ENCODE data around the gene LMAN2. TPM values are rescaled to one million over a fixed set of nuclear protein-coding genes. Genes with fewer than 3 reads are reported as not detected.

The LMAN2 gene
- total RNA-seq, 2 donors from 2014 or later: 159 to 167 TPM

GRCh38 chr5:177336603-177337494, 14.6 kb downstream of the LMAN2 start:
- H3K27ac ChIP-seq: no peak overlapping the region
- TF ChIP-seq, protein P1, sequence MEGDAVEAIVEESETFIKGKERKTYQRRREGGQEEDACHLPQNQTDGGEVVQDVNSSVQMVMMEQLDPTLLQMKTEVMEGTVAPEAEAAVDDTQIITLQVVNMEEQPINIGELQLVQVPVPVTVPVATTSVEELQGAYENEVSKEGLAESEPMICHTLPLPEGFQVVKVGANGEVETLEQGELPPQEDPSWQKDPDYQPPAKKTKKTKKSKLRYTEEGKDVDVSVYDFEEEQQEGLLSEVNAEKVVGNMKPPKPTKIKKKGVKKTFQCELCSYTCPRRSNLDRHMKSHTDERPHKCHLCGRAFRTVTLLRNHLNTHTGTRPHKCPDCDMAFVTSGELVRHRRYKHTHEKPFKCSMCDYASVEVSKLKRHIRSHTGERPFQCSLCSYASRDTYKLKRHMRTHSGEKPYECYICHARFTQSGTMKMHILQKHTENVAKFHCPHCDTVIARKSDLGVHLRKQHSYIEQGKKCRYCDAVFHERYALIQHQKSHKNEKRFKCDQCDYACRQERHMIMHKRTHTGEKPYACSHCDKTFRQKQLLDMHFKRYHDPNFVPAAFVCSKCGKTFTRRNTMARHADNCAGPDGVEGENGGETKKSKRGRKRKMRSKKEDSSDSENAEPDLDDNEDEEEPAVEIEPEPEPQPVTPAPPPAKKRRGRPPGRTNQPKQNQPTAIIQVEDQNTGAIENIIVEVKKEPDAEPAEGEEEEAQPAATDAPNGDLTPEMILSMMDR (IDR thresholded peaks at IDR 0.05): no peak
- ATAC-seq (ENCODE audit: insufficient number of reproducible peaks, low FRiP score, low read depth) (no peak), DNase-seq (ENCODE audit: low spot score) (no peak)
- H3K27me3 ChIP-seq (replicated peaks; ENCODE audit: insufficient read depth): no peaks in the 10 kb centered on the region
- H3K4me1 ChIP-seq (ENCODE audit: control insufficient read depth in 1 of 2, low read depth in 2 of 2): no peaks in the 10 kb centered on the region
- no peak overlapping the region for H3K4me3 ChIP-seq
- peaks cover 68% of the 10 kb centered on the region for H3K36me3 ChIP-seq
- H3K9me3 ChIP-seq: no peaks in the 10 kb centered on the region

- TF ChIP-seq, protein P1 (IDR thresholded peaks at IDR 0.05): no peak
- H3K9me3 ChIP-seq: no peaks in the 10 kb centered on the region
- ATAC-seq (ENCODE audit: insufficient number of reproducible peaks, low FRiP score, low read depth) (no peak), DNase-seq (ENCODE audit: low spot score) (no peak)
- no peak overlapping the region for H3K27ac ChIP-seq
- H3K27me3 ChIP-seq (replicated peaks; ENCODE audit: insufficient read depth): no peaks in the 10 kb centered on the region
- H3K4me3 ChIP-seq: no peak overlapping the region
- peaks cover 66% of the 10 kb centered on the region for H3K36me3 ChIP-seq
- no peaks in the 10 kb centered on the region for H3K4me1 ChIP-seq (ENCODE audit: control insufficient read depth in 1 of 2, low read depth in 2 of 2)
These were observed 15.4 kb downstream of the LMAN2 start for GRCh38 chr5:177336112-177336511.

DNA sequence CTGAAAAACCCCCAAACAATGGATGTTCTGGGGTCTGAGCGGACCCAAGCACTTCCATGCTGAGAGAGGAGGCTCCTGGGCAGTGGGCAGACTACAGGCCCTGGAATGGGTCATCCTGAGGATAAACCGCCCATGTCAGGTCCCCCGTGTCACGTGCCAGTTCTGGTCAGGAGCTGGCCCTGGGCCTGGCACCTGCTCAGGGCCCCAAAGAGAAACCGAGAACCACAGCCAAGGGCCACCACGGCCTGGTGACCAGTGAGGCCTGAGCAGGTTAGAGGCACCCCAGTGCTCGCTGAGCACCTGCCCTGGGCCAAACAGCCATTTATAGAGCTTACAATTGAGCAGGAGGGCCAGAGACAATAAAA, 15.8 kb downstream of the LMAN2 start:
- DNase-seq (ENCODE audit: low spot score) (no peak), ATAC-seq (ENCODE audit: insufficient number of reproducible peaks, low FRiP score, low read depth) (no peak)
- no peaks in the 10 kb centered on the region for H3K27me3 ChIP-seq (replicated peaks; ENCODE audit: insufficient read depth)
- H3K4me1 ChIP-seq (ENCODE audit: control insufficient read depth in 1 of 2, low read depth in 2 of 2): no peaks in the 10 kb centered on the region
- H3K27ac ChIP-seq: no peak overlapping the region
- no peak overlapping the region for H3K4me3 ChIP-seq
- peaks cover 67% of the 10 kb centered on the region for H3K36me3 ChIP-seq
- TF ChIP-seq, protein P1 (IDR thresholded peaks at IDR 0.05): no peak
- H3K9me3 ChIP-seq: no peaks in the 10 kb centered on the region

GRCh38 chr5:177334781-177335700, 16.4 kb downstream of the LMAN2 start:
- H3K36me3 ChIP-seq: peaks cover 73% of the 10 kb centered on the region
- TF ChIP-seq, protein P1 (IDR thresholded peaks at IDR 0.05): no peak
- no peaks in the 10 kb centered on the region for H3K4me1 ChIP-seq (ENCODE audit: control insufficient read depth in 1 of 2, low read depth in 2 of 2)
- no peak for DNase-seq (ENCODE audit: low spot score)
- no peaks in the 10 kb centered on the region for H3K27me3 ChIP-seq (replicated peaks; ENCODE audit: insufficient read depth)
- no peak for ATAC-seq (ENCODE audit: insufficient number of reproducible peaks, low FRiP score, low read depth)
- no peak overlapping the region for H3K4me3 ChIP-seq
- H3K27ac ChIP-seq: no peak overlapping the region
- no peaks in the 10 kb centered on the region for H3K9me3 ChIP-seq

- Histone ChIP-seq H3K9me3 (no peaks in the 10 kb centered on the region), H3K27me3 (replicated peaks; ENCODE audit: insufficient read depth) (no peaks in the 10 kb centered on the region), H3K4me3 (no peak overlapping the region), H3K36me3 (peaks cover 76% of the 10 kb centered on the region), H3K4me1 (ENCODE audit: control insufficient read depth in 1 of 2, low read depth in 2 of 2) (no peaks in the 10 kb centered on the region), H3K27ac (no peak overlapping the region)
- ATAC-seq (ENCODE audit: insufficient number of reproducible peaks, low FRiP score, low read depth) (no peak), DNase-seq (ENCODE audit: low spot score) (no peak)
- TF ChIP-seq, protein P1 (IDR thresholded peaks at IDR 0.05): no peak
These were observed 17.3 kb downstream of the LMAN2 start for GRCh38 chr5:177334155-177334551.

All from thoracic aorta (tissue), 2 donors.